Neural cell (in vitro differentiated cells): ENCODE results near the gene KCNAB2. TPM values are rescaled to one million over a fixed set of nuclear protein-coding genes. Genes with fewer than 3 reads are reported as not detected.

Experiments
- H2AFZ ChIP-seq: fragments of 200-600, 300-800 bp; sonication (generic), shearing (Covaris generic); 2 replicates; pipeline ENCODE4 v1.6.0; 2014; ENCODE audit warnings: low read depth, mild to moderate bottlenecking, antibody characterized with exemption, low read length, moderate library complexity
- H3F3A ChIP-seq: fragments of 200-600 bp; shearing (Covaris generic); 2 replicates; pipeline ENCODE4 v1.6.1; 2016; ENCODE audit warnings: mild to moderate bottlenecking, moderate library complexity, mixed read lengths, antibody characterized with exemption, low read length; ENCODE audit not compliant: insufficient read depth, poor library complexity, severe bottlenecking
- H3K27ac ChIP-seq: fragments of 200-600, 300-800 bp; sonication (generic), shearing (Covaris generic); 2 replicates; pipeline ENCODE4 v1.5.1; 2014; ENCODE audit warnings: mild to moderate bottlenecking, low read length, moderate library complexity
- H3K27me3 ChIP-seq: fragments of 300-800, 200-600 bp; sonication (generic), shearing (Covaris generic); 2 replicates; pipeline ENCODE4 v1.6.0; 2014; ENCODE audit warnings: mild to moderate bottlenecking, low read depth, low read length, moderate library complexity; ENCODE audit not compliant: insufficient read depth
- H3K36me3 ChIP-seq: fragments of 300-800, 200-600 bp; sonication (generic), shearing (Covaris generic); 2 replicates; pipeline ENCODE4 v1.5.1; 2014; ENCODE audit warnings: mild to moderate bottlenecking, antibody characterized with exemption, low read length, moderate library complexity; ENCODE audit not compliant: insufficient read depth
- H3K4me2 ChIP-seq: fragments of 300-800, 200-600 bp; sonication (generic), shearing (Covaris generic); 2 replicates; pipeline ENCODE4 v1.6.0; 2014; ENCODE audit warnings: mild to moderate bottlenecking, low read length
- H3K4me3 ChIP-seq: fragments of 300-800, 200-600 bp; sonication (generic), shearing (Covaris generic); 2 replicates; pipeline ENCODE4 v1.5.1; 2014; ENCODE audit warnings: mild to moderate bottlenecking, low read length, moderate library complexity
- H3K79me2 ChIP-seq: fragments of 200-600 bp; shearing (Covaris generic); replicated peaks from 2 replicates; pipeline ENCODE4 v1.6.0; 2014; ENCODE audit warnings: mild to moderate bottlenecking, low read length, moderate library complexity; ENCODE audit not compliant: insufficient read depth
- H3K9ac ChIP-seq: fragments of 300-800, 200-600 bp; sonication (generic), shearing (Covaris generic); 2 replicates; pipeline ENCODE4 v1.6.1; 2016; ENCODE audit warnings: mild to moderate bottlenecking, low read length, mixed read lengths
- H3K9me2 ChIP-seq: fragments of 200-600 bp; shearing (Covaris generic); 2 replicates; pipeline ENCODE4 v1.6.1; 2016; ENCODE audit warnings: mild to moderate bottlenecking, low read length, mixed read lengths; ENCODE audit not compliant: insufficient read depth
- H3K9me3 ChIP-seq: fragments of 200-600, 300-800 bp; sonication (generic), shearing (Covaris generic); 2 replicates; pipeline ENCODE4 v1.6.1; 2016; ENCODE audit warnings: mild to moderate bottlenecking, mixed run types, low read length, moderate library complexity, mixed read lengths
- H4K20me1 ChIP-seq: fragments of 200-600 bp; shearing (Covaris generic); 2 replicates; pipeline ENCODE4 v1.6.1; 2016; ENCODE audit warnings: mild to moderate bottlenecking, mixed run types; ENCODE audit not compliant: insufficient read depth
- EP300 ChIP-seq: fragments of 450-650 bp; conservative IDR thresholded peaks from 2 replicates; pipeline ENCODE4 v1.6.1; 2014; ENCODE audit warnings: antibody characterized with exemption, mild to moderate bottlenecking, moderate library complexity; ENCODE audit not compliant: poor library complexity, severe bottlenecking
- EZH2 ChIP-seq: fragments of 200-600, 300-800 bp; shearing (Covaris generic), sonication (generic); IDR thresholded peaks from 2 replicates; pipeline ENCODE4 v1.6.1; 2014; ENCODE audit warnings: antibody characterized with exemption, low read length, borderline replicate concordance, mild to moderate bottlenecking; ENCODE audit not compliant: insufficient read depth, poor library complexity, severe bottlenecking
- MXI1 ChIP-seq: fragments of 450-650 bp; conservative IDR thresholded peaks from 2 replicates; pipeline ENCODE4 v1.6.1; 2014; ENCODE audit warnings: antibody characterized with exemption, mild to moderate bottlenecking; ENCODE audit not compliant: poor library complexity, severe bottlenecking
- POLR2AphosphoS5 ChIP-seq: IDR thresholded peaks from 2 replicates; pipeline ENCODE4 v1.6.1; 2012
- RAD21 ChIP-seq: fragments of 450-650 bp; conservative IDR thresholded peaks from 2 replicates; pipeline ENCODE4 v1.6.1; 2014; ENCODE audit warnings: antibody characterized with exemption, mild to moderate bottlenecking, moderate library complexity
- SMC3 ChIP-seq: fragments of 450-650 bp; conservative IDR thresholded peaks from 2 replicates; pipeline ENCODE4 v1.6.1; 2014; ENCODE audit warnings: antibody characterized with exemption, mild to moderate bottlenecking, moderate library complexity; ENCODE audit not compliant: poor library complexity
- TAF1 ChIP-seq: IDR thresholded peaks from 2 replicates; pipeline ENCODE4 v1.6.1; 2012; ENCODE audit warnings: low read depth
- polyA plus RNA-seq: library from polyadenylated mRNA; depleted of rRNA; stranded (reverse); fragments of >200 nt; gene quantifications from 2 replicates; pipeline ENCODE4 v1.2.3, GENCODE V29; 2014
- TF ChIP-seq, protein P1 (sequence below): IDR thresholded peaks from 2 replicates; pipeline ENCODE4 v1.6.1; 2012; ENCODE audit warnings: borderline replicate concordance
- TF ChIP-seq, protein P2 (sequence below): fragments of 450-650 bp; IDR thresholded peaks from 2 replicates; pipeline ENCODE4 v1.5.1; 2014; ENCODE audit warnings: antibody characterized with exemption, mild to moderate bottlenecking, moderate library complexity; ENCODE audit not compliant: poor library complexity, severe bottlenecking

Gene KCNAB2
- polyA plus RNA-seq, 1 donor from 2014 or later, result 11.7 TPM

- TF ChIP-seq, protein P1, sequence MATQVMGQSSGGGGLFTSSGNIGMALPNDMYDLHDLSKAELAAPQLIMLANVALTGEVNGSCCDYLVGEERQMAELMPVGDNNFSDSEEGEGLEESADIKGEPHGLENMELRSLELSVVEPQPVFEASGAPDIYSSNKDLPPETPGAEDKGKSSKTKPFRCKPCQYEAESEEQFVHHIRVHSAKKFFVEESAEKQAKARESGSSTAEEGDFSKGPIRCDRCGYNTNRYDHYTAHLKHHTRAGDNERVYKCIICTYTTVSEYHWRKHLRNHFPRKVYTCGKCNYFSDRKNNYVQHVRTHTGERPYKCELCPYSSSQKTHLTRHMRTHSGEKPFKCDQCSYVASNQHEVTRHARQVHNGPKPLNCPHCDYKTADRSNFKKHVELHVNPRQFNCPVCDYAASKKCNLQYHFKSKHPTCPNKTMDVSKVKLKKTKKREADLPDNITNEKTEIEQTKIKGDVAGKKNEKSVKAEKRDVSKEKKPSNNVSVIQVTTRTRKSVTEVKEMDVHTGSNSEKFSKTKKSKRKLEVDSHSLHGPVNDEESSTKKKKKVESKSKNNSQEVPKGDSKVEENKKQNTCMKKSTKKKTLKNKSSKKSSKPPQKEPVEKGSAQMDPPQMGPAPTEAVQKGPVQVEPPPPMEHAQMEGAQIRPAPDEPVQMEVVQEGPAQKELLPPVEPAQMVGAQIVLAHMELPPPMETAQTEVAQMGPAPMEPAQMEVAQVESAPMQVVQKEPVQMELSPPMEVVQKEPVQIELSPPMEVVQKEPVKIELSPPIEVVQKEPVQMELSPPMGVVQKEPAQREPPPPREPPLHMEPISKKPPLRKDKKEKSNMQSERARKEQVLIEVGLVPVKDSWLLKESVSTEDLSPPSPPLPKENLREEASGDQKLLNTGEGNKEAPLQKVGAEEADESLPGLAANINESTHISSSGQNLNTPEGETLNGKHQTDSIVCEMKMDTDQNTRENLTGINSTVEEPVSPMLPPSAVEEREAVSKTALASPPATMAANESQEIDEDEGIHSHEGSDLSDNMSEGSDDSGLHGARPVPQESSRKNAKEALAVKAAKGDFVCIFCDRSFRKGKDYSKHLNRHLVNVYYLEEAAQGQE, result no peak
- no peak for TF ChIP-seq EZH2
- TF ChIP-seq RAD21, result no peak
- TF ChIP-seq POLR2AphosphoS5, result no peak
- TF ChIP-seq, protein P2, sequence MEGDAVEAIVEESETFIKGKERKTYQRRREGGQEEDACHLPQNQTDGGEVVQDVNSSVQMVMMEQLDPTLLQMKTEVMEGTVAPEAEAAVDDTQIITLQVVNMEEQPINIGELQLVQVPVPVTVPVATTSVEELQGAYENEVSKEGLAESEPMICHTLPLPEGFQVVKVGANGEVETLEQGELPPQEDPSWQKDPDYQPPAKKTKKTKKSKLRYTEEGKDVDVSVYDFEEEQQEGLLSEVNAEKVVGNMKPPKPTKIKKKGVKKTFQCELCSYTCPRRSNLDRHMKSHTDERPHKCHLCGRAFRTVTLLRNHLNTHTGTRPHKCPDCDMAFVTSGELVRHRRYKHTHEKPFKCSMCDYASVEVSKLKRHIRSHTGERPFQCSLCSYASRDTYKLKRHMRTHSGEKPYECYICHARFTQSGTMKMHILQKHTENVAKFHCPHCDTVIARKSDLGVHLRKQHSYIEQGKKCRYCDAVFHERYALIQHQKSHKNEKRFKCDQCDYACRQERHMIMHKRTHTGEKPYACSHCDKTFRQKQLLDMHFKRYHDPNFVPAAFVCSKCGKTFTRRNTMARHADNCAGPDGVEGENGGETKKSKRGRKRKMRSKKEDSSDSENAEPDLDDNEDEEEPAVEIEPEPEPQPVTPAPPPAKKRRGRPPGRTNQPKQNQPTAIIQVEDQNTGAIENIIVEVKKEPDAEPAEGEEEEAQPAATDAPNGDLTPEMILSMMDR, result no peak
- TF ChIP-seq EP300, result no peak
- no peak for TF ChIP-seq SMC3
- no peak for TF ChIP-seq MXI1
- no peak for TF ChIP-seq TAF1
- no peak overlapping the region for H3K9ac ChIP-seq
- H3K27me3 ChIP-seq, result no peaks in the 10 kb centered on the region
- no peaks in the 10 kb centered on the region for H3F3A ChIP-seq
- no peak overlapping the region for H3K4me3 ChIP-seq
- H2AFZ ChIP-seq, result no peak overlapping the region
- H4K20me1 ChIP-seq, result no peaks in the 10 kb centered on the region
- H3K36me3 ChIP-seq, result no peaks in the 10 kb centered on the region
- H3K27ac ChIP-seq, result no peak overlapping the region
- no peaks in the 10 kb centered on the region for H3K79me2 ChIP-seq
- H3K4me2 ChIP-seq, result no peak overlapping the region
- H3K9me3 ChIP-seq, result no peaks in the 10 kb centered on the region
- H3K9me2 ChIP-seq, result no peaks in the 10 kb centered on the region
Observed at GRCh38 chr1:6094801-6095505, 49.3 kb downstream of the KCNAB2 start.

DNA sequence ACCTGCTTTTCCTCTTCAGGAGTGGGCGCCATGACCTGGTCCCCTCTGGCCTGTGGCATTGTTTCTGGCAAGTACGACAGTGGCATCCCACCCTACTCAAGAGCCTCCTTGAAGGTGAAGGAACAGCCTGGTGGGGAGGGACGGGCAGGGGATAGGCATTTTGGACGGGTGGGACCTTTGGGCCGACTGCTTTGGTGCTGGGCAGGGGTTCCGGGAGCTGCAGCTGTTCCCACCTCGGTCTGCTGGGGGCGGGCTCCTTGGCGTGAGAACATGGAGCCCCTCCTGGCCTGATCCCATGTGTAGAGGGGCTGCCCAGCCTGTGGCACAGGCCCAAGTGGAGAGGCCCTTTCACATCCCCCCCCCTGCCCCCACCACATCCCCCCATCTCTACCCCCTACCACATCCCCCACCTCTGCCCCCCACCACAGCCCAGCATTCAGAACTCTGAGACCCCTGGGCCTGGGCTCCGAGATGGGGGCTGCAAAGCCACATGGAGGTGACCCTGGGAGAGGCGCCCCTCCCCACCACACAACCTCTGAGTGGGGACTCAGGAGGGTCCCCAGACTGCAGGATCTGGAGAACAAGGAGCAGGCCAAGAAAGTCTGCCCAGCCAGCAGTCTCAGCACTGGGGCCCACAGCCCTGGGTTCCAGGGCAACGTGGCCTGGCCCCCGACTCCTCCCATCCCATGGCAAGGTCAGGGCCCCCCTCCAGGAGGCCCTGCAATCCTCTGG is 50.0 kb downstream of the KCNAB2 start:
- Histone ChIP-seq H3K36me3 (no peaks in the 10 kb centered on the region), H3K79me2 (no peaks in the 10 kb centered on the region)

More for the DNA sequence above, 50.0 kb downstream of the KCNAB2 start:
- Histone ChIP-seq H3K4me3 (no peak overlapping the region), H3K9me3 (no peaks in the 10 kb centered on the region), H3K27ac (no peak overlapping the region), H3K27me3 (no peaks in the 10 kb centered on the region), H3K9me2 (no peaks in the 10 kb centered on the region), H3K9ac (no peak overlapping the region), H2AFZ (no peak overlapping the region), H3K4me2 (no peak overlapping the region), H3F3A (no peaks in the 10 kb centered on the region), H4K20me1 (no peaks in the 10 kb centered on the region)
- no peak for TF ChIP-seq EP300
- no peak for TF ChIP-seq EZH2
- no peak for TF ChIP-seq RAD21
- no peak for TF ChIP-seq POLR2AphosphoS5
- TF ChIP-seq, protein P1, result no peak
- TF ChIP-seq, protein P2, result no peak
- TF ChIP-seq TAF1, result no peak
- TF ChIP-seq MXI1, result no peak
- no peak for TF ChIP-seq SMC3
